ENCODE results near the gene PTPRT. TPM values are rescaled to one million over a fixed set of nuclear protein-coding genes. Genes with fewer than 3 reads are reported as not detected.

PTPRT gene
- total RNA-seq, 1 donor: 0.72 TPM

DNA sequence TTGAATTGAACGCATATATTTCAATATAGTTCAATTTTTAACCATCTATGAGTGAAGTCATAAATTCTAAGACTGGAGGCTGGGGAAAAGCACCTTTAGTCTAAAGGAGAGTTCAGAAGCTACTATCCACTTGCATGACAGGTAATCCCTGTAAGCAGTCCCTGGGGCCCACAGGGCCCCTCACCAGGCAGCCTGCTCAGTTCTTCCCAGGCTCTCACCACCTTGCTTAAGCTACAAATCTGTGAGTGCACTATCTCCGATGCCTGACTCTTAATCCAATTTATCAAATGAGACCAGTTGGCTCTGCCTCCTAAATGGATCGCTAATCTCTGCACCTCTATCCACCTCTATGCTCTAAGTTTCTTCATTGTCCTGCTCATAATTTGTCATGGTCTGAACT is 413.8 kb downstream of the PTPRT start:
- H3K4me3 ChIP-seq (ENCODE audit: low read depth, low read length): no peak overlapping the region
- DNase-seq (ENCODE audit: low read depth): no peak
- TF ChIP-seq, protein P1, sequence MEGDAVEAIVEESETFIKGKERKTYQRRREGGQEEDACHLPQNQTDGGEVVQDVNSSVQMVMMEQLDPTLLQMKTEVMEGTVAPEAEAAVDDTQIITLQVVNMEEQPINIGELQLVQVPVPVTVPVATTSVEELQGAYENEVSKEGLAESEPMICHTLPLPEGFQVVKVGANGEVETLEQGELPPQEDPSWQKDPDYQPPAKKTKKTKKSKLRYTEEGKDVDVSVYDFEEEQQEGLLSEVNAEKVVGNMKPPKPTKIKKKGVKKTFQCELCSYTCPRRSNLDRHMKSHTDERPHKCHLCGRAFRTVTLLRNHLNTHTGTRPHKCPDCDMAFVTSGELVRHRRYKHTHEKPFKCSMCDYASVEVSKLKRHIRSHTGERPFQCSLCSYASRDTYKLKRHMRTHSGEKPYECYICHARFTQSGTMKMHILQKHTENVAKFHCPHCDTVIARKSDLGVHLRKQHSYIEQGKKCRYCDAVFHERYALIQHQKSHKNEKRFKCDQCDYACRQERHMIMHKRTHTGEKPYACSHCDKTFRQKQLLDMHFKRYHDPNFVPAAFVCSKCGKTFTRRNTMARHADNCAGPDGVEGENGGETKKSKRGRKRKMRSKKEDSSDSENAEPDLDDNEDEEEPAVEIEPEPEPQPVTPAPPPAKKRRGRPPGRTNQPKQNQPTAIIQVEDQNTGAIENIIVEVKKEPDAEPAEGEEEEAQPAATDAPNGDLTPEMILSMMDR (IDR thresholded peaks at IDR 0.05; ENCODE audit: insufficient read depth, low read length): no peak

DNA sequence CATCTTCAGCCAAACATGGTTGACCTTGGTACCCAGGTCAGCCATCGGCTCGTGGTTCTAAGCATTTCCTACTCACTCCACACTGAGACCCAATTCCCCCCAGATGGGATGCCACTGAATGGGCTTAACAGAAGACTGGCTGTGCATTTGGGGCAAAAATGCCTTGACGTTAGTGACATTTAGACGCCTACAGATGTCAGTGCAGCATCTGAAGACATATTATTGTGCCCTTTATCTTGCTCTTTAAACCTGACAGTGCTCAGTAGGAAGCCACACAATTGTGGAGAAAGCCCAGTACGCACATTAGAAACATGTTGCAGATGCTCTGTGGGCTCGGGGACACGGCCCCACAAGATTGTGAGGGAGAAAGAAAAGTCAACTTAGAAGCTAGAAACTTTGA is 414.7 kb downstream of the PTPRT start:
- DNase-seq (ENCODE audit: low read depth): no peak
- no peak overlapping the region for H3K4me3 ChIP-seq (ENCODE audit: low read depth, low read length)
- TF ChIP-seq, protein P1 (IDR thresholded peaks at IDR 0.05; ENCODE audit: insufficient read depth, low read length): no peak

DNA sequence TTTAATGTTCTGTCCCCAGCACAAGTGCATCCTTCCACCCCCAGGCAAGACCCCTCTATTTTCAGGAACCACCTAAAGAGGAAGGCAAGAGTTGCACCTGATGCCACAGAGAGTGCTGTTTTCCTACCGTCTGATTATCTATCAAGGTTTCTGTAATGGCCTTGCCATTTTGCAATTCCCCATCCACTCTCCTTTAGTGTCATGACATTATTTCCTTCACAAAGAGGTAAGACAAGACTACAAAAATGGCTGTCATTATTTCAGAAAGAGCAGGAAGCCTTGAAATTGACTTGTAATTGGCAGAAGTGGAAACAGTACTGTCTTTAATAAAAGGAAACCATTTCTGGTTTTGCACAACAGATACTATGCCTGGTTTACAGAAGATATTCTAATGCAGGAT is 426.7 kb downstream of the PTPRT start:
- TF ChIP-seq, protein P1 (IDR thresholded peaks at IDR 0.05; ENCODE audit: insufficient read depth, low read length): no peak
- no peak for DNase-seq (ENCODE audit: low read depth)

DNA sequence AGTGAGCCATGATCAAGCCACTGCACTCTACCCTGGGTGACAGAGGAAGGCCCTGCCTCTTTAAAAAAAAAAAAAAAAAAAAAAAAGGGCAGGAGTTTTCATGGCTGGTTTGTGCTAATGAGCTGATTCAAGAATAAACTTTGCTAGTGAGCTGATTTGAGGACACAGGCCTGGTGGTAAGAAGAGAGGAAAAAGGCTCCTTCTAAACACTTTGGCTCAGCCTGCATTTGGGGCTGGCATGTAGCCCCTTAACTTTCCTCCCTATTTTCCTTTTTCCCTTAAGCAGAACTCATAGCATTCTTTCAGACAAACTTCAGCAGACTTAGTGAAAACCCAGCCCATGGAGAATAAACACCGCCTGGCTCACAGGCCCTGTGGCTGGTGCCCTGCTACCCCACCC is 432.7 kb downstream of the PTPRT start:
- DNase-seq (ENCODE audit: low read depth): no peak
- no peak overlapping the region for H3K4me3 ChIP-seq (ENCODE audit: low read depth, low read length)
- TF ChIP-seq, protein P1 (IDR thresholded peaks at IDR 0.05; ENCODE audit: insufficient read depth, low read length): no peak

More for the DNA sequence above, 426.7 kb downstream of the PTPRT start:
- no peak overlapping the region for H3K4me3 ChIP-seq (ENCODE audit: low read depth, low read length)

DNA sequence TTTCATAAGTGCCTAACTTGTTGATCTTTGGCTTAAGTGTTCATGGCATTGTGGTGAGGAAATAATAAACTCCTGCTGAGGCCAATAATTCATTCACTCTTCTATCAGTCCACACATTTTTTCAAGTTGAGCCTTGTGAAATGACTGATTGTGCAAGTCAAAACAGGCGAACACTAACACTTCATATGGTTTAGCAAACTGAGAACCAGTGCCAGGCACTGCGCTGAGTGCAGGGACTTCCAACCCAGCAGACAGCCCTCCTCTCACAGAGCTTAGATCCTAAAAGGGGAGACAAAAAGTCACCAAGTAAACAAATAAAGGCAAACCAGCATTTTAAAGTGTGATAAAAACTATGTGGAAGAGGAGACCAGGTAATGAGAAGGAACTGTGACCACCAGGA is 435.0 kb downstream of the PTPRT start:
- TF ChIP-seq, protein P1 (IDR thresholded peaks at IDR 0.05; ENCODE audit: insufficient read depth, low read length): no peak
- DNase-seq (ENCODE audit: low read depth): no peak
- H3K4me3 ChIP-seq (ENCODE audit: low read depth, low read length): no peak overlapping the region

DNA sequence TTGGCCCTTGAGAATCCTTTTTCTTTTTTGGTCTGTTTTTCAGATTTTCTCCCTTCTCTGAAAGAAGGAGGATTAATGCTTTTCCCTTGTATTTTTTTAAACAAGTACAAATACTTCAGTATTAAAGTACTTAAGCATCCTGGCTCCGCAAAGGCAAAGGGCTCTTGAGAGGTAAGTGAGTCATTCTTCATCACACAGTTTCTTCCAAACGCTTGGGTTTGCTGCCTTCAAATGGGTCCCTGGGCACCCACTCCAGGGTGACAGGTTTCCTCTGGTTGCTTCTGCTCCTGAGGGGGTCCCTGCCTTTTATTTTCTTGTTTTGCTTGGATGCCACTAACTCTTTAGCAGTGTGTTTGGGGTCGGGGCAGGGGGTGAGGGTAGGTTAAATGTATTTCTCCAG is 437.1 kb downstream of the PTPRT start:
- H3K4me3 ChIP-seq (ENCODE audit: low read depth, low read length): no peak overlapping the region
- TF ChIP-seq, protein P1 (IDR thresholded peaks at IDR 0.05; ENCODE audit: insufficient read depth, low read length): no peak
- DNase-seq (ENCODE audit: low read depth): no peak

DNA sequence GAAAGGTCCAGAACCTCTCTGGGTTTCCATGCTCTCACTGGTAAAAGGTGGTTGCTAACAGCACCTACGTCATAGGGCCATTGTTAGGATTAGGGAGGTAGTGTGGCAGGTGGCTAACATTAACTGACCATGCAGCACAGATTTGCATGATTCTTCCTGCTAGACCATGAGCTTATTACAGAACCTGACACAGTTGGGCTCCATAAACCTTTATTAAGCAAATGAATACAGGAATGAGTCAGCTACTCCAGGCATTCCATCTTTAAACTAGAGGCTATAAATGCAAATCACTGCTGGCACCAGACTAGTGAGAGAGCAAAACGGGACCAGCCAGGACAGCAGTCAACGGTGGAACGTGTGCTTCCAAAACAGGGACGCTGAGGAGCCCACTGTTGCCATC is 440.1 kb downstream of the PTPRT start:
- H3K4me3 ChIP-seq (ENCODE audit: low read depth, low read length): no peak overlapping the region
- TF ChIP-seq, protein P1 (IDR thresholded peaks at IDR 0.05; ENCODE audit: insufficient read depth, low read length): no peak
- DNase-seq (ENCODE audit: low read depth): no peak
